Peyer's patch (tissue), 4 donors: ENCODE results near the gene INSM2. TPM values are rescaled to one million over a fixed set of nuclear protein-coding genes. Genes with fewer than 3 reads are reported as not detected.

ENCODE experiments used
- DNase-seq, 3 donors: peaks; one replicate each; pipeline ENCODE4 v3.0.0-alpha.2; 2017 to 2019
- H3K27ac ChIP-seq, 4 donors: fragments of 200-600 bp; sonication (generic); one replicate each; pipeline ENCODE4 v1.5.1; 2016 to 2019
- H3K27me3 ChIP-seq, 2 donors: fragments of 200-600 bp; sonication (generic); one replicate each; pipeline ENCODE4 v1.5.1; 2019
- H3K36me3 ChIP-seq, 3 donors: fragments of 200-600 bp; sonication (generic); one replicate each; pipeline ENCODE4 v1.5.1; 2016 to 2019
- H3K4me1 ChIP-seq, 4 donors: fragments of 200-600 bp; sonication (generic); one replicate each; pipeline ENCODE4 v1.5.1; 2016 to 2019
- H3K4me3 ChIP-seq, 4 donors: fragments of 200-600 bp; sonication (generic); 1 replicate in 3 of 4; 2 replicates in 1 of 4; pipeline ENCODE4 v1.5.1; 2016 to 2019; ENCODE audit warnings: mild to moderate bottlenecking in 1 of 4
- H3K9me3 ChIP-seq, 4 donors: fragments of 200-600 bp; sonication (generic); one replicate each; pipeline ENCODE4 v1.5.1; 2016 to 2019; ENCODE audit warnings: mild to moderate bottlenecking in 1 of 4
- CTCF ChIP-seq, 6 experiments: fragments of 450-650 bp in 4 of 6; fragments of 200-600 bp in 2 of 6; sonication (generic) in 1 of 6; IDR thresholded peaks; one replicate each; pipeline ENCODE4 v1.5.1; 2017 to 2019; ENCODE audit warnings: antibody characterized with exemption in 6 of 6, mild to moderate bottlenecking in 3 of 6, moderate library complexity in 1 of 6
- POLR2A ChIP-seq, 2 donors: fragments of 450-650 bp; IDR thresholded peaks; one replicate each; pipeline ENCODE4 v1.5.1; 2017; ENCODE audit warnings: antibody characterized with exemption in 2 of 2, mild to moderate bottlenecking in 2 of 2, moderate library complexity in 2 of 2
- total RNA-seq, 4 donors: library from RNA; depleted of rRNA; stranded (reverse); fragments of >200 nt; gene quantifications; one replicate each; pipeline ENCODE4 v1.1.0, GENCODE V29; 2016

The INSM2 gene
- not detected for total RNA-seq

GRCh38 chr14:35533357-35534207 lies at the start of gene INSM2:
TSS of gene INSM2 (plus strand) at chr14:35534164. CDS start at chr14:35534253, 89 bp downstream.
- peak within 1 kb of the TSS; percentile 32 to 64 (median 56) for H3K4me3 ChIP-seq
- no peaks in the 10 kb centered on the region for H3K36me3 ChIP-seq
- DNase-seq: peak; percentile 43 to 74 (median 66)
- H3K27ac ChIP-seq: peak within 1 kb of the TSS in 1 of 4 donors; percentile 34
- peaks cover 0 to 30% (median 22%) of the 10 kb centered on the region in 4 donors for H3K4me1 ChIP-seq
- H3K27me3 ChIP-seq: peaks cover 0 to 26% of the 10 kb centered on the region in 2 donors
- TF ChIP-seq POLR2A (IDR thresholded peaks at IDR 0.05) (no peak), CTCF (IDR thresholded peaks at IDR 0.05) (no peak)
- H3K9me3 ChIP-seq: no peaks in the 10 kb centered on the region

- no peak overlapping the region for H3K27ac ChIP-seq
- H3K4me1 ChIP-seq: no peaks in the 10 kb centered on the region
- no peak overlapping the region for H3K4me3 ChIP-seq
- TF ChIP-seq POLR2A (IDR thresholded peaks at IDR 0.05): no peak
- TF ChIP-seq CTCF (IDR thresholded peaks at IDR 0.05): no peak
- H3K36me3 ChIP-seq: no peaks in the 10 kb centered on the region
- no peak for DNase-seq
- peaks cover 0 to 8% (median 2%) of the 10 kb centered on the region in 4 donors for H3K9me3 ChIP-seq
- no peaks in the 10 kb centered on the region for H3K27me3 ChIP-seq
Measured at GRCh38 chr14:35492569-35493014, 41.4 kb upstream of the INSM2 start.

GRCh38 chr14:35495278-35495677 lies 38.7 kb upstream of the INSM2 start:
- Histone ChIP-seq H3K27me3 (no peaks in the 10 kb centered on the region), H3K36me3 (no peaks in the 10 kb centered on the region), H3K4me1 (no peaks in the 10 kb centered on the region), H3K9me3 (peaks cover 0 to 8% (median 2%) of the 10 kb centered on the region in 4 donors), H3K4me3 (no peak overlapping the region), H3K27ac (no peak overlapping the region)
- no peak for DNase-seq
- no peak for TF ChIP-seq POLR2A (IDR thresholded peaks at IDR 0.05)
- no peak for TF ChIP-seq CTCF (IDR thresholded peaks at IDR 0.05)

GRCh38 chr14:35499180-35499579 lies 34.8 kb upstream of the INSM2 start:
- H3K27ac ChIP-seq: no peak overlapping the region
- no peaks in the 10 kb centered on the region for H3K27me3 ChIP-seq
- no peak overlapping the region for H3K4me3 ChIP-seq
- H3K9me3 ChIP-seq: no peaks in the 10 kb centered on the region
- DNase-seq: no peak
- TF ChIP-seq POLR2A (IDR thresholded peaks at IDR 0.05) (no peak), CTCF (IDR thresholded peaks at IDR 0.05) (no peak)
- no peaks in the 10 kb centered on the region for H3K4me1 ChIP-seq
- H3K36me3 ChIP-seq: no peaks in the 10 kb centered on the region

GRCh38 chr14:35503646-35504045 lies 30.3 kb upstream of the INSM2 start:
- no peak for TF ChIP-seq CTCF (IDR thresholded peaks at IDR 0.05)
- no peaks in the 10 kb centered on the region for H3K36me3 ChIP-seq
- no peak overlapping the region for H3K27ac ChIP-seq
- no peaks in the 10 kb centered on the region for H3K4me1 ChIP-seq
- H3K4me3 ChIP-seq: no peak overlapping the region
- H3K27me3 ChIP-seq: no peaks in the 10 kb centered on the region
- H3K9me3 ChIP-seq: no peaks in the 10 kb centered on the region
- DNase-seq: no peak
